GM12892 (cell line): ENCODE measurements around the gene TRDN.
"Not testable (repeated sequence)": the region's sequence is repeated elsewhere in the genome, so short reads cannot be mapped to it uniquely, and the experiment has no call there.

Source experiments
- DNase-seq: peaks from one replicate; pipeline ENCODE4 v3.0.0; 2011; ENCODE audit not compliant: insufficient read length
- FAIRE-seq: peaks from 2 replicates; lab custom pipeline; 2011; peaks lifted over from hg19 to GRCh38; lab: Jason Lieb, UNC
- POLR2A ChIP-seq: IDR thresholded peaks from 2 replicates; pipeline ENCODE4 v1.6.1; 2011; ENCODE audit warnings: low read depth, low read length, control low read depth
- POLR2AphosphoS5 ChIP-seq: IDR thresholded peaks from 2 replicates; pipeline ENCODE4 v1.6.1; 2011; ENCODE audit warnings: low read depth, low read length, control low read depth
- TAF1 ChIP-seq: IDR thresholded peaks from 2 replicates; pipeline ENCODE4 v1.6.1; 2011; ENCODE audit warnings: low read depth, mild to moderate bottlenecking, control low read depth, low read length, borderline replicate concordance

The TRDN gene

DNA sequence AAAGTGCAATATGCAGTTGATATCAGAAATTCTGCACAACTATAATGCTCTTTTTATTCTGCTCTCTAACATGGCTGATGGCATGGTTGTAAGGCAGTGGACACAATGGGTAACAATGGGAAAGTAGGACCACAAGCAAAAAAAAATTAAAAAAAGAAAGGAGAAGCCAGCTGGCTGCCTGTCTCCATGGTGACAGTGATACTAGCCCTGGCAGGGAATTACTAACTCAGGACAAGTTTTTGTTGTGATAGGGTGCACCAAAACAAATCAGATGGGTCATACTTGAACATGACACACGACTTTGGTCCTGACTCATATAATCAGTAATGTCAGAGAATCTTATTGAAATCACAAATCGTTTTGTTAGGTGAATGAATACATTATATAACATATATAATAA is 169.4 kb downstream of the TRDN start:
- DNase-seq (no peak), FAIRE-seq (no peak)
- TF ChIP-seq POLR2AphosphoS5 (no peak), TAF1 (no peak), POLR2A (no peak)

DNA sequence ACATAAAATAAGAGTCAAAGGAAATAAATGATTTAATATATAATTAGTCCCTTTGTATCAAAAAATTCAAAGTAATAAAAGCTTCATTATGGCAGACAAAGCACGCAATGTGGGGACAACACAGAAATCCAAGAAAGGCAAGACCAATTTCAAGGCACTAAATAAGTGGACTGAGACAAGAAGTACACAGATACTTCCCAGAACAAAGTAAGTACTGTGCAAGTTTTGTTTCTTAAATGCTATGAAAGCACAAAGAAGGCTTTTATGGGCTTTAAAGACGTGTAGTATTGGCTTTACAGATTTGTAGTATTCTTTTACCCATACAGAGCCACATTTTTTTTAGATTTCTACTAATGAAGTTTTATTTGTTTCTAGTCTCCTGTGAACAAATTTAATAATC is 174.6 kb downstream of the TRDN start:
- TF ChIP-seq TAF1 (no peak), POLR2AphosphoS5 (no peak), POLR2A (no peak)
- FAIRE-seq: no peak
- no peak for DNase-seq

DNA sequence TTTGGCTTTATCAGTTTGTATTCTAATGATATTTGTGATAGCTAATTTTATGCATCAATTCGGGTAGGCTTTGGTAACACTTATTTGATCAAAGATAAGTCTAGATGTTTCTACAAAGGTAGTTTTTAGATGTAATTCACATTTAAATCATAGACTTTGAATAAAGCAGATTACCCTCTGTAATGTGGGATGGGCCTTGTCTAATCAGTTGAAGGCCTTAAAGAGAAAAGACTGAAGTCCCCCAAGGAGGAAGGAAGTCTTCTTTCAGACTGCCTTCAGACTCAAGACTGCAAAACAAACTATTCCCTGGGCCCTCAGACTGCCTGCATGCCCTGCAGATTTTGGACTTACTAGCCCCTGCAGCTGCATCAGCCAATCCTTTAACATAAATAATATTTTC is 178.5 kb downstream of the TRDN start:
- TF ChIP-seq TAF1 (no peak), POLR2AphosphoS5 (no peak), POLR2A (no peak)
- DNase-seq (no peak), FAIRE-seq (no peak)

DNA sequence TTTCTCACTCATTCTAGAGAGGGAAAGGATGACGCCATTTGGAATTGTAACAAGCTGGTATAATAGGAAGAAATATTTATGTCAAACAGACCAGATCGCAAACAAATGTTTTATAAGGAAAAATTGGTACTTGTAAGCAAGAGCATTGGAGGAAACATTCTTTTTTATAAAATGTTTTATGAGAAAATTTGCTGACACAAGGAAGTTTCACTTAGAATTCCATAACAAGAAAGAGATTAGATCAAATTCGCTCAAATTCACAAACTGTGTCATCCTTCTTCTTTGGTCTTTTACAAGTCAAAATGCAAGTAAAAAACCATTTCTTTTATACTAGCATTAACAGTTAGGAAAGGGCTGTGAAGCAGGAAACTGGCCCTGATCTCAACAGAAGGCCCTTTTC is 179.9 kb downstream of the TRDN start:
- FAIRE-seq: no peak
- DNase-seq: no peak
- TF ChIP-seq POLR2AphosphoS5 (no peak), POLR2A (no peak), TAF1 (no peak)

DNA sequence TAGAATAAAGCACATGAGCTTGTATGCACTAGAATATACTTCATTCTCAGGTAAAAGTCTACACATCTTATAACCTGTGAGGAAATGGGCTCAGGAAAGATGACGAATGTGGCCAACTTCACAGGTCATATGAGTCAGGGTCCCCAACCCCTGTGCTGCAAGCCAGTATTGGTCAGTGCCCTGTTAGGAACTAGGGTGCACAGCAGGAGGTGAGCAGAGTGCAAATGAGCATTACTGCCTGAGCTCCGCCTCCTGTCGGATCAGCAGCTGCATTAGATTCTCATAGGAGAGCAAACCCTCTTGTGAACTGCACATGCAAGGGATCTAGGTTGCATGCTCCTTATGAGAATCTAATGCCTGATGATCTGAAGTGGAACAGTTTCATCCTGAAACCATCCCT is 182.3 kb downstream of the TRDN start:
- FAIRE-seq (no peak), DNase-seq (no peak)
- TF ChIP-seq POLR2A (no peak), POLR2AphosphoS5 (no peak), TAF1 (no peak)

DNA sequence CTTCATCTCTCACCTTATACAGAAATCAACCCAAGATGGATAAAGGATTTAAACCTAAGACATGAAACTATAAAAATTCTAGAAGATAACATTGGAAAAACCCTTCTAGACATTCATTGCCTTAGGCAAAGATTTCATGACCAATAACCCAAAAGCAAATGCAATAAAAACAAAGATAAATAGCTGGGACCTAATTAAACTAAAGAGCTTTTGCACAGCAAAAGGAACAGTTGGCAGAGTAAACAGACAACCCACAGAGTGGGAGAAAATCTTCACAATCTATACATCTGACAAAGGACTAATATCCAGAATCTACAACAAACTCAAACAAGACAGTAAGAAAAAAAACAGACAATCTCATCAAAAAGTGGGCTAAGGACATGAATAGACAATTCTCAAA is 183.7 kb downstream of the TRDN start:
- DNase-seq, FAIRE-seq: not testable (repeated sequence)

DNA sequence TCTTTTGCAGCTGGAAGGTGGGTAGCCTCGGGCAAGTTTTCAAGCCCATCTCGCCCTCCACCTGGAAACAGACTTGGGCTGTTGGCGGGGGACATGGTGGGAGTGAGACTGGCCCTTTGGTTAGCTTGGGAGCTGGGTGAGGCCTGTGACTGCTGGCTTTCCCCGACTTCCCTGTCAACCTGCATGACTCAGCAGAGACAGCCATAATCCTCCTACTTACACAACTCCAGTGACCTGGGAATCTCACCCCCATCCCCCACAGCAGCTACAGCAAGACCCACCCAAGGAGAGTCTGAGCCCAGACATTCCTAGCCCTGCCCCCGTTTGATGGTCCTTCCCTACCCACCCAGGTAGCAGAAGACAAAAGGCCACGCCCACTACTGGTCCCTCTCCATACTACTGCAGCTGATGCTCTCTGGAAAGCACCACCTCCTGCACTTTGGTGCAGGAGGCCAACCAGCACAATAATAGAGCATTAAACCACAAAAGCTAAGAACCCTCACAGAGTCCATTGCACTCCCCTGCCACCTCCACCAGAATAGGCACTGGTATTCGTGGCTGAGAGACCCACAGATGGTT is 188.4 kb downstream of the TRDN start:
- FAIRE-seq (no peak), DNase-seq (no peak)
- TF ChIP-seq POLR2A: no peak
- TF ChIP-seq TAF1: no peak
- TF ChIP-seq POLR2AphosphoS5: no peak

DNA sequence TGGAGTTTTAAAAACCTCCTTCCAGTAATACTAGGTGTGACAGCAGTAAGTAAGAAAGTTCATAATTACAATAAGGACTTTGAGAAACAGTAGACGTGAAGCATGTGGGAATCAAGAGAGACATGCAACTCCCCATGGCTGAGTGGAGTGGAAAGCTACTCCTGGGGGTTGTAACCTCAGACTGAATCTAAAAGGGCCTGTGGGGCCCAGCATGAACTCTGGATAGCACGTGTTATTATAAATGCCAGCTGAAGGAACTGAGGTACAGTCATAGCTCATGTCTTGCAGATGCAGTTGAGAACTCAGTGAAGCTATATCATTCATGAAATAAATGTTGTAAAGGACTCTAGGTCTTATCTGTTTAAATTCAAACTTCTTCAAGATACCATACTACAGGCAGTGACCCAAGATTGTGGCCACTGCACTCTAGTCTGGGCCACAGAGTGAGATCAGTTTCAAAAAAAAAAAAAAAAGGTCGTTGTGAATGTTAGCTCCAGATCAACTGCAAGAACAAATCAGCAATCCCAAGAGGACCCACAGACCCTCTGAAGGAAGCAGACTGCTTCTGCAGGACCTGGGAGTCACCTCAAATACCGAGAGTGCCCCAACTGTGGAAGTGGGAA is 189.3 kb downstream of the TRDN start:
- TF ChIP-seq TAF1 (no peak), POLR2AphosphoS5 (no peak), POLR2A (no peak)
- DNase-seq: no peak
- FAIRE-seq: no peak

DNA sequence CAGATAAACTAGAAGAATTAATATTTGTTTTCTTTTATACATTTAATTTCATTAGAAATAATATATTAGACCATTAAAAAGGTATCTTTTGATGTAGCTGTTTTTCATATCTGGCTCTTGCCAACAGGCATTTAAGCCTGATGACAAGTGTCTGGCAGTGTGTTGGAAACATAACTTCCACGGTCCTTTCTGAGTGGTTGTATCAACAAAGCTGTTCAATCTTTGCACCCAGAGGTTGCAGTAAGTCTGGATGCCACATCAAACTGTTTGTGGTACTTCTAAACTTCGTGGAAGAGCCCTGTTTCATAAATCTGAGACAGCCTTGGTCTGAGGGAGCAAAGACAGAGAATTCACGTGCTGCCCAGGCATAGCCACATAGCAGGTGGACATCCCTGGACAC is 197.4 kb downstream of the TRDN start:
- FAIRE-seq (no peak), DNase-seq (no peak)
- TF ChIP-seq POLR2AphosphoS5: no peak
- no peak for TF ChIP-seq POLR2A
- no peak for TF ChIP-seq TAF1

DNA sequence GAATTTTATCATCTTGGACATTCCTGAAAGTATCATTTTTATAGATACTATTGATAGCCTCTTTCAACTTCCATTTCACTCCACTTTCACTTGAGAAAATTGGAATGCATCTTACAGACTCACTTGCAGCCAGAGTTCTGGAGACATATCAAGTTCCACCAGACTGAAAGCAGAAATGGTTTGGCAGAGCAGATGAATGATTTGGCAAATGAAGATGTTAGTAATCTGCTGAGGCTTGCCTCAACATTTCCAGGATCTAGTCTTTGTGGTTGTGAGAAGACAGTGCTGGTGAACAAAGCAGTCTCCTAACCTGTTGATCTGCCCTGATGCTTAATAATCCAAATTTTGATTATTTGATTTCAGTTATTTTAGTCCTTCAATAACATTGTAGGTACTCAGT is 202.6 kb downstream of the TRDN start:
- FAIRE-seq: no peak
- no peak for DNase-seq
- no peak for TF ChIP-seq TAF1
- no peak for TF ChIP-seq POLR2A
- TF ChIP-seq POLR2AphosphoS5: no peak

DNA sequence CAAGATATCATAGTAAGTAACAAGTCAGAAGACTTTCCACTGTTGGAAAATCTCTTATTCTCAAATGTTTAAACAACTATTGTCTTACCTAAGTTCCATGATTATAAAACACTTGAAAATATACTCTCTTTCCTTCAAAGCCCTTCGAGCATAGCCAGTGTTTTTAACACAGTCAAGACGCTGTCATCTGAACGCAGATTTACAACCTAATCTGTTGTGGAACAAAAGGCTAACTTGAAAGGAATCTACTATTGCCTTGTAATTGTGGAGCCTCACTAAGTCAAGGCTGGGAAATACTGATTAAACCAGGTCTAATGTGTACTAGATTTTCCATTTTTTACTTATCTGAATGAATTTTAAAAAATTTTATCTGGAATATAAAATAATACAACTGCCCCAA is 205.8 kb downstream of the TRDN start:
- TF ChIP-seq TAF1 (no peak), POLR2AphosphoS5 (no peak)
- no peak for FAIRE-seq
- DNase-seq: no peak

DNA sequence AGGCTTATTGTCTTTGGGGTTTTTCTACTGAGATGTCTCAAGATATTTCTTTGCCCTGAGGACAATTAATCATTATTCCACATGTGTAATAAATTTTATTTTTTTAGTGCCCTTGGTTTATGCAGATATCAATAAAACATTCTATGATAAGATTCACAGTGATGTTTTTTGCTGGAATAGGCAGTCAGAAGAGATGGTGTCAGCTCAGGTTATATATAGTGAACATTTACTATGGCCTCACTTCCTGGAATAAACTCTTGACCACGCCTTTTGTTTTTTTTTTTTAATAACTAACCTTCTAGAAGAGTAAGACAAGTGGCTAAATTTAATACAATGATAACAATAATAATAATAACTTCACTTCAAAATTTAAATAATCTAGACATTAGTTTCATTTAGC is 209.7 kb downstream of the TRDN start:
- DNase-seq: no peak
- TF ChIP-seq POLR2AphosphoS5: no peak
- TF ChIP-seq TAF1: no peak
- TF ChIP-seq POLR2A: no peak
- no peak for FAIRE-seq
